ENCODE results near the gene ITFG2. TPM values are rescaled to one million over a fixed set of nuclear protein-coding genes. Genes with fewer than 3 reads are reported as not detected.
"Not testable (repeated sequence)": the region's sequence is repeated elsewhere in the genome, so short reads cannot be mapped to it uniquely, and the experiment has no call there.

ITFG2 gene
- total RNA-seq, 1 donor from 2014 or later: 42.2 TPM

DNA sequence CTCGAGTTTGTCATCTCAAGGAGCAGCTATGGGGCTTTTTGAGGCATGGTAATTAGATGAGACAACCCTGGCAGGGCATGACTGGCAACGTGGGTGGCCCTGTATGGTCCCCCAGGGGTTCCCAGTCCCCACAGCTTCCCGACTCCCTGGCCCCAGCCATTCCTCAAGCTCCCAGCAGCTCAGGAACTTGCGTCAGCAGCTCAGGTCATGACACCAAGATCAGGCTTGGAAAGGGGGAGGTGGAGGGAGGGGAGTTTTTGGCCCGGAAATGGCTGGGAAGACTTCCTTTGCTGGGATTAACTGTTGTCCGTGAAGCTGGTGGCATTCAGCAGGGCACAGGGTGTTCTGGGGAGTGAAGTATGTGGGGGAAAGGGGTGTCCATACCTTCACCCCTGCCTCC, 32.8 kb downstream of the ITFG2 start:
- intact Hi-C loops (cut with micrococcal nuclease): no loop called here
- H3K4me1 Mint-ChIP-seq (ENCODE audit: low read depth): no peaks in the 10 kb centered on the region
- no peak overlapping the region for H3K4me3 Mint-ChIP-seq
- no peaks in the 10 kb centered on the region for H3K36me3 Mint-ChIP-seq (ENCODE audit: low read depth)
- DNase-seq (ENCODE audit: low spot score): no peak
- H3K27me3 Mint-ChIP-seq (ENCODE audit: insufficient read depth): no peaks in the 10 kb centered on the region
- H3K27ac Mint-ChIP-seq: no peak overlapping the region
- H3K9me3 Mint-ChIP-seq: no peaks in the 10 kb centered on the region

- H3K27ac Mint-ChIP-seq: no peak overlapping the region
- intact Hi-C loops (cut with micrococcal nuclease): no loop called here
- H3K4me1 Mint-ChIP-seq (ENCODE audit: low read depth): no peaks in the 10 kb centered on the region
- no peaks in the 10 kb centered on the region for H3K9me3 Mint-ChIP-seq
- no peaks in the 10 kb centered on the region for H3K27me3 Mint-ChIP-seq (ENCODE audit: insufficient read depth)
- DNase-seq (ENCODE audit: low spot score): no peak
- H3K4me3 Mint-ChIP-seq: no peak overlapping the region
- no peaks in the 10 kb centered on the region for H3K36me3 Mint-ChIP-seq (ENCODE audit: low read depth)
Measured at GRCh38 chr12:2851931-2852330, 39.5 kb downstream of the ITFG2 start.

DNA sequence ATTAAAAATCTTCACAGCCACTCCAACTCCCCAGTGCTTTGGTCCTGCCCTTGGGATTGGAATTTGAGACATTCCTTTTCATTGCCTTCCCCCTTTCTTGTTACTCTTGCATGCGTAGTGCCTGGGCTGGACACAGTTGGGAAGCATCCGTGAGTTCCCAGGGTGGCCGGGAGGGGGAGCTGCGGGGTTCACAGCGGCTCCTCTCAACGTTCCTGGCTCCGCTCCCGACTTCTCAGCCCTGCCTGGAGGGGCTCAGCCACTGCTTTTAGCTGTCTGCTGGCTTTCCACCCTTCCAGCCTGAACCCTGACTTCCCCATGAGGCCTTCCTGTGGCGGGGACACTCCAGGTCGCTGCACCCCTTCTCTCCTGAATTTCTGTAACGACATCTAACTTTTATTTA, 41.2 kb downstream of the ITFG2 start:
- Mint-ChIP-seq H3K4me3 (no peak overlapping the region), H3K9me3 (no peaks in the 10 kb centered on the region), H3K36me3 (ENCODE audit: low read depth) (peaks cover 6% of the 10 kb centered on the region), H3K4me1 (ENCODE audit: low read depth) (no peaks in the 10 kb centered on the region), H3K27me3 (ENCODE audit: insufficient read depth) (no peaks in the 10 kb centered on the region), H3K27ac (no peak overlapping the region)
- DNase-seq (ENCODE audit: low spot score): peak; percentile 19
- intact Hi-C loops (cut with micrococcal nuclease): loop anchor here (1.0 kb wide), 2 partner anchors 91 to 188 kb away; no protein-coding TSS in a partner anchor

DNA sequence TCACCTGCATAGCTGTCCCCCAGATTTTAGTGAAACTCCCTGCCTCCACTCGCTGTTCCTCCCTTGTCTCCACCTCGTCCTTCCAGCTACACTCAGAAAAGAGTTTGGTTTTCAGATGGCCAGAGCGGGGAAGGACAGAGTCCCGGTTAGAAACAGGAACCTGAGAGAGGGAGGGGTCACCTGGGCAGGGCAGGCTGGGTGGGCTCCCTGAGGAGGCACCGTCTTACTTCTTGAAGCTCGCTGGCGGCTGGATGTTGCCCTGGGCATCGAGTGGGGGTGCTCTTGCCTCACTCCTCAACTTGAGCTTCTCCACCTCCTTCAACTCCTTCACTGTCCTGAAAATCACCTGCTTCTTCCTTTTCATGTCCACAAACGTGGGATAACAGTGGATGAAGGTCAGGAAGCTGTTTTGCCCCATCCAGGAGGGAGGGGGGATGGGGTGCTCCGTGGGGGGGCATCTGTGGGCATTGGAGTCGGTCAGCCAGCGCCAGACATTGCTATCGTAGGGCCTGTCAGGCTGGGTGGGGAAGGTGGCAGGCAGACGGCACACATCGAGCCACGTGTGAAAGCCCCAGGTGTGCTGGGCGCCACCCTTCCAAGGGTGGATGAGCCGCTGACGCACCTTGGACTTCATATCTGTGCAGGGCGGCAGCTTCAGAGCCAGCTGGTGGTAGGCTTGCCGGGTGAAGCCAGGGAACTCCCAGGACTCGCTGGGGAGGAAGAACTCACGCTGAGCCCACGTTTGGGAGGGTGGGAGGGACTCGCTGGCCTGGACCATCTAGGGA, 42.4 kb downstream of the ITFG2 start:
- no peak for DNase-seq (ENCODE audit: low spot score)
- intact Hi-C loops (cut with micrococcal nuclease): no loop called here
- H3K27ac Mint-ChIP-seq: no peak overlapping the region
- no peaks in the 10 kb centered on the region for H3K9me3 Mint-ChIP-seq
- H3K36me3 Mint-ChIP-seq (ENCODE audit: low read depth): peaks cover 13% of the 10 kb centered on the region
- H3K4me1 Mint-ChIP-seq (ENCODE audit: low read depth): peaks cover 2% of the 10 kb centered on the region
- no peak overlapping the region for H3K4me3 Mint-ChIP-seq
- H3K27me3 Mint-ChIP-seq (ENCODE audit: insufficient read depth): no peaks in the 10 kb centered on the region

- Mint-ChIP-seq H3K9me3 (no peaks in the 10 kb centered on the region), H3K27me3 (ENCODE audit: insufficient read depth) (no peaks in the 10 kb centered on the region)
- intact Hi-C loops (cut with micrococcal nuclease): no loop called here
Measured at GRCh38 chr12:2855546-2855945, 43.1 kb downstream of the ITFG2 start.

DNA sequence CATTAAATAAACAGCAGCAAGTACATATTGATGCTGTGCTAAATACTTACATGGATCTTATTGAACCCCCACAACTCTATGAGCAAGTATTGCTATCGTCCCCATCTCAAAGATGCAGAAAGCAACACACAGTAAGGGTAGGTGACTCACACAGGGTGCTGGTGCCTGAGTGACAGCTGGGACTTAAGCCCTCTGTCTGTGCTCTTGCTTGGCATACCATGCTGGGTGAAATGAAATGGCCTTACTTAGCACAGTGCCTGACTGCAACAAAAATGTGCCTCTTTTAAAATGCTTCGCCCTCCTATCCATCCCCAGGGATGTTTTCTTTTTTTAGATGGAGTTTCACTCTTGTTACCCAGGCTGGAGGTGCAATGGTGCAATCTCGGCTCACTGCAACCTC, 43.6 kb downstream of the ITFG2 start:
- H3K4me1 Mint-ChIP-seq (ENCODE audit: low read depth): peaks cover 6% of the 10 kb centered on the region
- H3K27me3 Mint-ChIP-seq (ENCODE audit: insufficient read depth): no peaks in the 10 kb centered on the region
- no peak for DNase-seq (ENCODE audit: low spot score)
- H3K27ac Mint-ChIP-seq: no peak overlapping the region
- H3K9me3 Mint-ChIP-seq: no peaks in the 10 kb centered on the region
- H3K36me3 Mint-ChIP-seq (ENCODE audit: low read depth): peaks cover 20% of the 10 kb centered on the region
- H3K4me3 Mint-ChIP-seq: no peak overlapping the region
- intact Hi-C loops (cut with micrococcal nuclease): no loop called here

More at GRCh38 chr12:2855546-2855945, 43.1 kb downstream of the ITFG2 start:
- Mint-ChIP-seq H3K27ac (no peak overlapping the region), H3K36me3 (ENCODE audit: low read depth) (peaks cover 20% of the 10 kb centered on the region), H3K4me3 (no peak overlapping the region), H3K4me1 (ENCODE audit: low read depth) (peaks cover 6% of the 10 kb centered on the region)
- no peak for DNase-seq (ENCODE audit: low spot score)

DNA sequence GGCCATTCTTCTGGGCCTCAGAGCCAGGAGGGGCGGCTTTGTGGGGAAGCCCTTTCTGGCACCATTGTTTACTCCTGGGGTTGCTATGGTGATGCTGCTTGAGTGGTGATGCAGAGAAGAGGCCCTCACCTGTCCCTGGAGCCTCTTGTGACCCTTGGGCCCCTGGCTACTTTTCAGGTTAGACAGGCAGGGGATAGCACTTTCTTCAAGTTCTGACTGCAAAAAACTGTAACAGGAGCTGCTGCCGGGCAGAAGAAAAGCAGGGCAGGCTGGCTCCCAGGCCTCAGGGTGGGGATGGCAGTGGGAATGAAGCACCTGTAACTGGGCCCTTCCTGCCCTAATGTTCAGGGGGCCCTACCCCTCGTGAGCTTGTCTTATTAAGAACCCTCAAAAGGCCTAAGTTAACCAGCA, 44.6 kb downstream of the ITFG2 start, which contains the start of gene TEX52:
Gene TEX52, minus strand, starts transcription at position 19 of the 411 bp plus-strand sequence. Its CDS starts 13 bp downstream, at position 6.
- no peak within 1 kb of the TSS for H3K4me3 Mint-ChIP-seq
- no peak within 1 kb of the TSS for H3K27ac Mint-ChIP-seq
- intact Hi-C loops (cut with micrococcal nuclease): no loop called here
- H3K9me3 Mint-ChIP-seq: no peaks in the 10 kb centered on the region
- no peak for DNase-seq (ENCODE audit: low spot score)
- no peaks in the 10 kb centered on the region for H3K27me3 Mint-ChIP-seq (ENCODE audit: insufficient read depth)
- H3K4me1 Mint-ChIP-seq (ENCODE audit: low read depth): peaks cover 6% of the 10 kb centered on the region
- peaks cover 27% of the 10 kb centered on the region for H3K36me3 Mint-ChIP-seq (ENCODE audit: low read depth)

GRCh38 chr12:2857576-2857975, 45.1 kb downstream of the ITFG2 start:
- intact Hi-C loops (cut with micrococcal nuclease): no loop called here
- no peak for DNase-seq (ENCODE audit: low spot score)
- H3K9me3 Mint-ChIP-seq: no peaks in the 10 kb centered on the region
- peaks cover 29% of the 10 kb centered on the region for H3K36me3 Mint-ChIP-seq (ENCODE audit: low read depth)
- H3K27me3 Mint-ChIP-seq (ENCODE audit: insufficient read depth): no peaks in the 10 kb centered on the region
- H3K27ac Mint-ChIP-seq: no peak overlapping the region
- H3K4me3 Mint-ChIP-seq: no peak overlapping the region
- H3K4me1 Mint-ChIP-seq (ENCODE audit: low read depth): peaks cover 6% of the 10 kb centered on the region

- no peak overlapping the region for H3K27ac Mint-ChIP-seq
- peaks cover 6% of the 10 kb centered on the region for H3K4me1 Mint-ChIP-seq (ENCODE audit: low read depth)
- H3K36me3 Mint-ChIP-seq (ENCODE audit: low read depth): peaks cover 35% of the 10 kb centered on the region
- no peak overlapping the region for H3K4me3 Mint-ChIP-seq
- no peaks in the 10 kb centered on the region for H3K27me3 Mint-ChIP-seq (ENCODE audit: insufficient read depth)
- H3K9me3 Mint-ChIP-seq: no peaks in the 10 kb centered on the region
- intact Hi-C loops (cut with micrococcal nuclease): no loop called here
- no peak for DNase-seq (ENCODE audit: low spot score)
Measured at GRCh38 chr12:2858334-2858733, 45.9 kb downstream of the ITFG2 start.

- Mint-ChIP-seq H3K36me3 (ENCODE audit: low read depth) (peaks cover 37% of the 10 kb centered on the region), H3K27me3 (ENCODE audit: insufficient read depth) (no peaks in the 10 kb centered on the region), H3K27ac (no peak overlapping the region), H3K9me3 (no peaks in the 10 kb centered on the region), H3K4me1 (ENCODE audit: low read depth) (peaks cover 6% of the 10 kb centered on the region), H3K4me3 (no peak overlapping the region)
- no peak for DNase-seq (ENCODE audit: low spot score)
- intact Hi-C loops (cut with micrococcal nuclease): no loop called here
Measured at GRCh38 chr12:2858944-2859421, 46.5 kb downstream of the ITFG2 start.

DNA sequence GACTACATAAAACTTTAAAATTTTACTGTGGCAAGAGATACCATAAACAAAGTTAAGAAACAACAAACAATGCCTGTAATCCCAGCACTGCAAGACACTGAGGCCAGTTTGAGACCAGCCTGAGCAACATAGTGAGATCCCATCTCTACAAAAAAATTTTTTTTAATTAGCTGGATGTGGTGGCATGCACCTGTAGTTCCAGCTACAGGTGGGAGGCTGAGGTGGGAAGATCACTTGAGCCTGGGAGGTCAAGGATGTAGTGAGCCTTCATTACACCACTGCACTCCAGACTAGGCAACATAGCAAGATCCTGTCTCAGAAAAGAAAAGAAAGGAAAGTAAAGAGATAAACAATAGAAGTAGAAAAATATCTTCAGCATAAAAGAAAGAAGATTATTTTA, 47.7 kb downstream of the ITFG2 start:
- no peaks in the 10 kb centered on the region for H3K9me3 Mint-ChIP-seq
- DNase-seq (ENCODE audit: low spot score): no peak
- H3K27ac Mint-ChIP-seq: no peak overlapping the region
- H3K4me1 Mint-ChIP-seq (ENCODE audit: low read depth): peaks cover 6% of the 10 kb centered on the region
- peaks cover 47% of the 10 kb centered on the region for H3K36me3 Mint-ChIP-seq (ENCODE audit: low read depth)
- intact Hi-C loops (cut with micrococcal nuclease): no loop called here
- H3K27me3 Mint-ChIP-seq (ENCODE audit: insufficient read depth): no peaks in the 10 kb centered on the region
- no peak overlapping the region for H3K4me3 Mint-ChIP-seq

DNA sequence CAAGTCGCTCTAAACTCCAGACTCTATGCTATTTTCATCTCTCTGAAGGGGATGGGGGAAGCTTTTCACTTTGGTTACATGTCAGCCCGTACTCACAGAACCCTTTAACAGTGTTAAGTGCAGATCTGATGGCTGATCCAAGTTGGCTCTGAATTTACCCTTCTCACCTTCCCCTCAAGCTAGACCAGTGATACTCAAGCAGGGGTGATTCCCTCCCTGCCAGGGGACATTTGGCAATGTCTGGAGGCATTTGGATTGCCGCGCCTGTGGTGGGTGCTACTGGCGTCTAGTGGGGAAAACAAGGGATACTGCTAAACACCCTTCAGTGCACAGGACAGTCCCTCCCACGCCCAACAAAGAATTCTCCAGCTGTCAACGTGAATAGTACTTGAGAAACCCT, 50.4 kb downstream of the ITFG2 start:
- intact Hi-C loops (cut with micrococcal nuclease): no loop called here
- no peak for DNase-seq (ENCODE audit: low spot score)
- Mint-ChIP-seq H3K4me1 (ENCODE audit: low read depth) (peaks cover 15% of the 10 kb centered on the region), H3K36me3 (ENCODE audit: low read depth) (peaks cover 57% of the 10 kb centered on the region), H3K27ac (no peak overlapping the region), H3K4me3 (no peak overlapping the region), H3K27me3 (ENCODE audit: insufficient read depth) (no peaks in the 10 kb centered on the region), H3K9me3 (no peaks in the 10 kb centered on the region)

GRCh38 chr12:2863402-2863801, 50.9 kb downstream of the ITFG2 start:
- H3K27ac Mint-ChIP-seq; H3K4me3 Mint-ChIP-seq; H3K27me3 Mint-ChIP-seq (ENCODE audit: insufficient read depth); H3K9me3 Mint-ChIP-seq; intact Hi-C loops (cut with micrococcal nuclease); DNase-seq (ENCODE audit: low spot score): not testable (repeated sequence)
- peaks cover 19% of the 10 kb centered on the region for H3K4me1 Mint-ChIP-seq (ENCODE audit: low read depth)
- H3K36me3 Mint-ChIP-seq (ENCODE audit: low read depth): peaks cover 57% of the 10 kb centered on the region
